Posterior vena cava (tissue), 2 donors: ENCODE measurements around the gene NTF4. TPM values are rescaled to one million over a fixed set of nuclear protein-coding genes. Genes with fewer than 3 reads are reported as not detected.
"Not testable (repeated sequence)": the region's sequence is repeated elsewhere in the genome, so short reads cannot be mapped to it uniquely, and the experiment has no call there.

Experiments used
- DNase-seq: peaks from one replicate; pipeline ENCODE4 v3.0.0-alpha.2; 2020; ENCODE audit warnings: low spot score
- intact Hi-C, 2 donors: fragments of 100-400 bp; cut with DNase I; formaldehyde crosslinking; loops; one replicate each; pipeline versions ENCODE4 v1.14.1 to v1.14.2; 2022 to 2023
- total RNA-seq, 2 donors: library from RNA; stranded (reverse); fragmentation: NEBNext Ultra II Directional; extraction: Animal tissue kit (Norgen Biotek cat#: 25700); gene quantifications; one replicate each; pipeline ENCODE4 v1.2.1, GENCODE V29; 2021
- donor health status: DM: yes; HTN: yes; CAD: no.
- donor health status: DM: yes; HTN: yes; CAD: no.

NTF4 gene
- total RNA-seq, 2 donors from 2014 or later, result not detected

DNA sequence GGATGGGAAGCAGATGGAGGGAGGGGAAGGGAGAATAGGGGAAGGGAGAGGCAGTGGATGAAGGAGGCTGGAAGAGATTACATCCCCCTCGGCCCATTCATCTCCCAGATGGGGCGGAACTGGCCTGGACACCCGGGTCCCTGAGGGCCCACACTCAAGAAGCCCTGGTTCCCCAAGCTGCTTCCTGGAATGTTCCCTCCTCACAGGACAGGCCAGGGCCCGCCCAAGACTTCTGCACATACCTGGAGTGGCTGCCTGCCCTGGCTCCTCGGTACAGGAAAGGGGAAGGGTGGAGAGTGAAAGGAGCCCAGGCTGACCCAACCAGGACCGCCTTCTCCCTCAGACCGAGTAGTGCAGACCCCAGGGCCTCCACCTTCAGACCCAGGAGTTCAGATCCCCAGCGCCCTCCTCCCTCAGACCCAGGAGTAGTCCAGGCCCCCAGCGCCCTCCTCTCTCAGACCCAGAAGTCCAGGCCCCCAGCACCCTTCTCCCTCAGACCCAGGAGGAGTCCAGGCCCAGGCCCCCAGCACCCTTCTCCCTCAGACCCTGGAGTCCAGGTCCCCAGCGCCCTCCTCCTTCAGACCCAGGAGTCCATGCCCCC is 489 bp downstream of the NTF4 start:
- intact Hi-C loops, result no loop called here
- no peak for DNase-seq

DNA sequence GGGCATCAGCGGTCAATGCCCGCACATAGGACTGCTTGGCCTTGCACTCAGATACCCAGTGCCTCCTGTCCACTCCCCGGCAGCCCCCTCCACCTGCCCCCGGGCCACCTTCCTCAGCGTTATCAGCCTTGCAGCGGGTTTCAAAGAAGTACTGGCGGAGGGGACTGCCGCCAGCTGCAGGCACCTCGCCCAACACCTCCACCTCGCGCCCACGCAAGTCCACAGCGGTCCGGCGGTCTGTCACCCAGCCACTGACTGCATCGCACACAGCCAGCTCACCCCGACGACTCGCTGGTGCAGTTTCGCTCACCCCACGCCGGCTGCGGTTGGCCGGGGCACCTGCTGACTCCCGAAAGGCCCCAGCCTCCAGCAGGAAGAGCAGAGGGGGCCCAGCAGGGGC is 3.2 kb downstream of the NTF4 start:
- no peak for DNase-seq
- intact Hi-C loops, result no loop called here

DNA sequence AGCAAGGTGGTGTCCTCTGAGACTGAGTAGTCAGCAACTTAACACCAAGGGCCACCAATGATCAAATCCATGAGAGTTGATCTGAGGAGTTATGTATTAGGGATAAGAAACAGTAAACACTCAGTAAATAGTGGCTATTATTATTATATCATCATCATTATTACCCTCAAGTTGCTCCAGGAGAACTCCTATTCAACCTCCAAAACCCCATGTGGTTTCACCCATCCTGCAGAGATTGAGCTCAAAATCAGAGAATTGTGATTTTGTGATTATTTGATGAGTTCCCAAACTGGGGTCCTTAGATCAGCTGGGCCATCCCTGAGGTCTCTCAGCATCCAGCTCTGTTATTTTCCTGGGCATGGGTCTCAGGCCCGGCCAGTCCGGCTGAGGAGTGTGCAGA is 3.6 kb downstream of the NTF4 start:
- DNase-seq, result no peak
- intact Hi-C loops, result no loop called here

DNA sequence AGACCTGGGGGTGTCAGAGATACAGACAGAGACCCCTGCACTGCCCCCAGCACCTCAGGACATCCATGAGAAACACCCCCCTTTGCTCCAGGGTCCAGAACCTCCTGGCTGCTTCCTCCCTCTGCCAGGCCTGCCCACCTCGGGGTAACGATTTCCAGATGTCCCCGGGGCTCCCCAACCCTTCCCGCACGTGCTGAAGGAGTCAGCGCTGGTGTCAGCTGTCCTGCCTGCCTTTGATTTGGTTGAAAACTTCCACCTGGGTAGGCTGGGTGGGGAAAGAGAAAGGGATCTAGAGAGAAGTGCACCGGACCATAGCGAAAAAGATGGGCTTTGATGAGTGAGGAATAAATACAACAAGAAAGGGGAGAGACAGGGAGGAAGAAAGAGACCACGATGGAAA is 5.6 kb downstream of the NTF4 start:
- no peak for DNase-seq
- intact Hi-C loops, result no loop called here

DNA sequence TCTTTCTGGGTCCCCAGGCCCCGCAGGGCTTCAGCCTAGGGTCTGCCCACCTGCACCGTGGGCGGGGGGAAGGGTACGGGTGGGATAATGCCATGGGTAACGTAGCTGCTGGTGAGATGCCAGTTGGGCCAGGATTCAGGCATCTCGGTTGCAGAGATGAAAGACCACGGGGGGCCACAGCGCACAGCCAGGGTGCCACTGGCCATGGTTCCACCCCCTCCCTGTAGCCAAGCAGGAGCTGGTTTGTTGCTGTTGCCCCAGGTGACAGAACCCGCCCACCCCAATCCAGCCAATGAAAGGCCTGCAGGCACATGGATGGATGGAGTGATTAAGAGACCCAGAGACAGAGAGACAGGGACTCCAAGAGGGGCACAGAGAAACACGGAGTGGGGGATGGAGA is 6.1 kb downstream of the NTF4 start:
- DNase-seq, result no peak
- intact Hi-C loops, result no loop called here

DNA sequence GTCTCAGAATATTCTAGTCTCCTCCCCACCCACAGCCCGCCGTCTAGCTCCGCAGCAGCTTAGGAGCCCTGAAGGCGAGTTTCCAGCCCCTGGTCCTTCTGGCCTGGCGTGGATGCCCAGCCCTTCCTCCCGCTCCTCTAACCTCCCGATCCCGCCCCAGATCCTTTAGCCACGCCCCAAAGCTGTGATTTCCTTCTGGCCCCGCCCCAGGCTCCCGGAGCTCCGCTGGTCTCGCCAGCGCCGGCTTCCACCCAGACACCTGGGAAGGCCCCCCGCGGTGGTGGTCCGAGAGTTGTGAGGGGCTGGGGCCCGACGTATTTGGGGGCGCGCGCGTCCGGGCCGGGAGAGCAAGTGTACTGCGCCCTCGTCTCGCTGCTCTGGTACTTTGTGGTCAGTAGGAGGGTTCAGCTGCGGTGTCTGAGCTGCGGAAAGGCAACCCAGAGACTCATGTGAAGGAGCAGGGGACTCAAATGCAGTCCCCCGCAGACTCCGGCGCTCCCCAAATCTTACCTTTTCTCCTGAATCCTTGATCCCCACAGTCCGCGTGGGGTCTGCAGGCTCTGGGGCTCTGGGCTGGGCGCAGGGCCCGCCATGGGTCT is 6.9 kb downstream of the NTF4 start, which contains the start of gene CGB7:
CGB7 (minus strand) TSS at position 114 of the 599 bp plus-strand sequence. CDS start 2,374 bp downstream, outside the sequence.
- intact Hi-C loops, result no loop called here
- peak; percentile 87 for DNase-seq

DNA sequence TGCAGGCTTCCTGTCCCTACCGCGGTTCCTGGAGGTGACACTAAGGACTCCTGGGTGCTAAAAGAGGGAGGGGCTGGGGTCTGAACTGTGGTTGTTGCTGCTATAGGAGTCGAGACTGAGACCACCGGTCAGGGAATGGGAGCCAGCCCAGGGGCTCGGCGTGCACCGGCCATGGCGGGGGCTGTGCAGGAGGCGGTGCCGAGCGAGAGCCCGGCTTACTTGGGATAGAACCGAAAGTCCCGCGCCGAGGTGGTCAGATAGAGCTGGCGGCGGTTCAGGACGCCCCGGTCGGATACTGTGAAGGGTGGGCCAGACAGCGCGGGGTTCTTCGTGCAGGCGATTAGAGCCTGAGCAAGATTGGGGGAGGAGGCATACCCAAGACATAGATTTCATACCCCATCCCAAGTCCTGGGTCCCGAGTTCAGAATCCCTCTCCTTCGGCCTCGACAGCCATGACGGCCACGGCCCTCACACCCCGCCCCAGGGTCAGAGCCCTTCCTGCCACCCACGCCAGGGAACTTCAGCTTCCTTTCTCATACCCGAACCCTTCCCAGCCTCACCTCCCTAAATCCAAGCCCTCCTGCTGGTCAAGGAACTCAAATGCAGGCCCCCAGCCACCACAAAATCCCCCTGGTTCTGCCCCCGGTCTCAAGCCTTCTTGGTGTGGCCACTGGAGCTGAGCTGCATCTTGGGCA is 7.6 kb downstream of the NTF4 start:
- DNase-seq, intact Hi-C loops: not testable (repeated sequence)

DNA sequence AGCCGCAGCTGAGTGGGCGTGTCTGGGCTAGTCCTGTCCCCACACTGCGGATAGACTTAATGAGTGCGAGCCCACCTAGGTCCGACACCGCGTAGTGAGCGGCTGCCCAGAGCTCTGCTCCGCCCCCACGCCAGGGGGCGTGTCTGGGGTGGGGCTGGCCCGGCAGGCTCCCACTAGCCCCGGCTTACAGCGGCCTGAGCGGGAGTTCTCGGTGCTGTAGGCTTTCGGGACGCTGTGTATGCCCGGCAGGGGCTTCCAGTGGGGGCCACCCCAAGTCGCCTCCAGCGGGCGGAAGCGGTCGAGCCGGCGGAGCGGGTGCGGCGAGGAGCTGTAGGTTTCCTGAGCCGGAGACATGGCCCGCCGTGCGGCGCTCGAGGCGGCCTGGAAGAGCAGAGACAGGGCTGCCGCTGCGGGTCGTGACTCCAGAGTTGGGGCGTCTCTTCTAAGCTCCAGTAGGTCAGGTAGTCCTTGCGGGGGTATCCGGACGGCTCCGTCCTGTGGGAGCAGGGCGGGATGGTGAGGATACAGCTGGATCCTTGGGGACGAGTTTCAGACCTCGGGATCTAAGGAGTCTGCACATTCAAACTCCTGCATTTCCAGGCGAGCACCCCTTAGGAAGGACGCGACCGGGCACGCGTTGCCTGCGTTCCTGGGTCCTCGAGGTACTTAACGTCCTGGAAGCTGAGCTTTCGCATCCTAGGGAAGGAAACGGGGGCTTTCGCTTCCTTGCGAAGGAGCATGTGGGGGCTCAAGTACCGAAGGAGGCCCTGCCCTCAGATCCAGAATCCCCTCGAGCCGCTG is 8.3 kb downstream of the NTF4 start:
- DNase-seq, result no peak
- intact Hi-C loops, result no loop called here

DNA sequence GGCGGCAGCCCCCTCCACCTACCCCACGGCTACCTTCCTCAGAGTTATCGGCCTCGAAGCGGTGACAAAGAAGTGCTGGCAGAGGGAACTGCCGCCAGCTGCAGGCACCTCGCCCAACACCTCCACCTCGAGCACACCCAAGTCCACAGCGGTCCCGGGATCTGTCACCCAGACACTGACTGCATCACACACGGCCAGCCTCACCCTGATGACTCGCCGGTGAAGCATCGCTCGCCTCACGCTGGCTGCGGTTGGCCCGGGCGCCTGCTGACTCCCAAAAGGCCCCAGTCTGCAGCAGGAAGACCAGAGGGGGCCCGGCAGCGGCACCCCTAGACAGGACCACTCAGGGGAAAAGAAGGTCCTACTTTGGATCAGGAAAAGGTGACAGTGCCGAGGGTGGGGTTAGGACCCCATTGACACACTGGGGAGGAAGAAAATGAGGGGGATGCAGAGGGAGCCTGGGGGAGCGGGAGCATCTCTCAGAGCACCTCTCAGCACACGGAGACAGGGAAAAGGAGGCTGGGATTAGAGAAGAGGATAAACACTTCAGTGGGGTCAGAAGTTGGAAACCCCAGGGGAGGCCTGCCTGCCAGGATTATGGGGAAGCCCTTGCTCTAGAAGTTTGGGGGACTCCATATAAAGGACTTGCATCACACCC is 14.1 kb downstream of the NTF4 start:
- intact Hi-C loops, DNase-seq: not testable (repeated sequence)

DNA sequence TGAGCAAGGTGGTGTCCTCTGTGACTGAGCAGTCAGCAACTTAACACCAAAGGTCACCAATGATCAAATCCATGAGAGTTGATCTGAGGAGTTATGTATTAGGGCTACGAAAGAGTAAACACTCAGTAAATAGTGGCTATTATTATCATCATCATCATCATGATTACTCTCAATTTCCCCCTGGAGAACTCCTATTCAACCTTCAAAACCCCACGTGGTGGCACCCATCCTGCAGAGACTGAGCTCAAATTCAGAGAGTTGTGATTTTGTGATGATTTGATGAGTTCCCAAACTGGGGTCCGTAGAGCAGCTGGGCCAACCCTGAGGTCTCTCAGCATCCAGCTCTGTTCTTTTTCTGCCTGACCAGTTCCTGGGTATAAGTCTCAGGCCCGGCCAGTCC is 14.8 kb downstream of the NTF4 start:
- intact Hi-C loops, DNase-seq: not testable (repeated sequence)

DNA sequence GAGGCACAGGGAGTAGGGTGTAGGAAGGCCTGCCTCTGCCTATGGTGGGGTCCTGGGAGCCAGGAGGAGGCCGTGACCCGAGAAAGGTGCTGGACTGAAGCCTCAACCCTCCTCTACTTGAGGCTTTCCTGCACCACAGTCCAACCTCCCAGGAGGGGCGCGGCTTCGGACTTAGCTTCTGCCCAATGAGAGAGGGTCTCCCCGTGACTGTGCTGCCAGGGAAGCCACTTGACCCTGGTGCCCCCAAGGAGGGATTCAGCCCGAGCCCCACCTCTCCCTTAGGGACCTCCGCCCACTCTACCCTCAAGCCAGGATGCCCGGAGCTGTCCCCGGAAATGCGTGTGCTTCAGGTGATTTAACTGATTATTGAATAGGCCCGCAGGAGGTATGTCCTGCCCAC is 15.6 kb downstream of the NTF4 start, which contains the start of gene CGB8:
CGB8 (minus strand) TSS at position 101 of the 400 bp plus-strand sequence. CDS start 372 bp downstream, outside the sequence.
- DNase-seq, intact Hi-C loops: not testable (repeated sequence)

DNA sequence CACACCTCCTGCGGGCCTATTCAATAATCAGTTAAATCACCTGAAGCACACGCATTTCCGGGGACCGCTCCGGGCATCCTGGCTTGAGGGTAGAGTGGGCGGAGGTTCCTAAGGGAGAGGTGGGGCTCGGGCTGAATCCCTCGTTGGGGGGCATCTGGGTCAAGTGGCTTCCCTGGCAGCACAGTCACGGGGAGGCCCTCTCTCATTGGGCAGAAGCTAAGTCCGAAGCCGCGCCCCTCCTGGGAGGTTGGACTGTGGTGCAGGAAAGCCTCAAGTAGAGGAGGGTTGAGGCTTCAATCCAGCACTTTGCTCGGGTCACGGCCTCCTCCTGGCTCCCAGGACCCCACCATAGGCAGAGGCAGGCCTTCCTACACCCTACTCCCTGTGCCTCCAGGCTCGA is 21.1 kb downstream of the NTF4 start, which contains the start of gene CGB5:
CGB5 (plus strand) TSS at position 301 of the 400 bp plus-strand sequence. CDS start 362 bp downstream, outside the sequence.
- intact Hi-C loops, DNase-seq: not testable (repeated sequence)

DNA sequence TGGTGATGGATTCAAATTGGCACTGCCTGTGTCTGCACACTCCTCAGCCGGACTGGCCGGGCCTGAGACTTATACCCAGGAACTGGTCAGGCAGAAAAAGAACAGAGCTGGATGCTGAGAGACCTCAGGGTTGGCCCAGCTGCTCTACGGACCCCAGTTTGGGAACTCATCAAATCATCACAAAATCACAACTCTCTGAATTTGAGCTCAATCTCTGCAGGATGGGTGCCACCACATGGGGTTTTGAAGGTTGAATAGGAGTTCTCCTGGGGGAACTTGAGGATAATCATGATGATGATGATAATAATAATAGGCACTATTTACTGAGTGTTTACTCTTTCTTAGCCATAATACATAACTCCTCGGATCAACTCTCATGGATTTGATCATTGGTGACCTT is 22.0 kb downstream of the NTF4 start:
- intact Hi-C loops, DNase-seq: not testable (repeated sequence)

DNA sequence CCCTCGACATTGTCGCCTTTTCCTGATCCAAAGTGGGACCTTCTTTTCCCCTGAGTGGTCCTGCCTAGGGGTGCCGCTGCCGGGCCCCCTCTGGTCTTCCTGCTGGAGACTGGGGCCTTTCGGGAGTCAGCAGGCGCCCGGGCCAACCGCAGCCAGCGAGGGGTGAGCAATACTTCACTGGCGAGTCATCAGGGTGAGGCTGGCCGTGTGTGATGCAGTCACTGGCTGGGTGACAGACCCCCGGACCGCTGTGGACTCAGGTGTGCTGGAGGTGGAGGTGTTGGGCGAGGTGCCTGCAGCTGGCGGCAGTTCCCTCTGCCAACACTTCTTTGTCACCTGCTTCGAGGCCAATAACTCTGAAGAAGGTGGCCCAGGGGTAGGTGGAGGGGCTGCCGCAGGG is 22.4 kb downstream of the NTF4 start:
- no peak for DNase-seq
- intact Hi-C loops, result no loop called here

DNA sequence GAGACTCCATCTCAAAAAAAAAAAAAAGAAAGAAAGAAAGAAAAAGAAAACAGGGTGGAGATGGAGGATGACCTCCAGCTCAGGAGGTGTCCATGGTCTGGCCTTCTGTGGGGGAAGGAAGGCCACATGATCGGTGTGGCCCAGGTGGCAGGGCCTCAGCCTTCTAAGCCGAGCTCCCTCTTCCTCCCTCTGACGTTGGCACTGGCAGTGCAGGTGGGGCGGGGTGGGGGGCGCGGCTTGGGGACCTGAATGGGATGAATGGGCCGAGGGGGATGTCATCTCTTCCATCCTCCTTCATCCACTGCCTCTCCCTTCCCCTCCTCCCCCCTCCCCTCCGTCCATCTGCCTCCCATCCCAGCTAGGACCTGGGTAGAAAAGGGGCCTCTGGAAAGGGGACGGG is 24.9 kb downstream of the NTF4 start:
- intact Hi-C loops, DNase-seq: not testable (repeated sequence)

DNA sequence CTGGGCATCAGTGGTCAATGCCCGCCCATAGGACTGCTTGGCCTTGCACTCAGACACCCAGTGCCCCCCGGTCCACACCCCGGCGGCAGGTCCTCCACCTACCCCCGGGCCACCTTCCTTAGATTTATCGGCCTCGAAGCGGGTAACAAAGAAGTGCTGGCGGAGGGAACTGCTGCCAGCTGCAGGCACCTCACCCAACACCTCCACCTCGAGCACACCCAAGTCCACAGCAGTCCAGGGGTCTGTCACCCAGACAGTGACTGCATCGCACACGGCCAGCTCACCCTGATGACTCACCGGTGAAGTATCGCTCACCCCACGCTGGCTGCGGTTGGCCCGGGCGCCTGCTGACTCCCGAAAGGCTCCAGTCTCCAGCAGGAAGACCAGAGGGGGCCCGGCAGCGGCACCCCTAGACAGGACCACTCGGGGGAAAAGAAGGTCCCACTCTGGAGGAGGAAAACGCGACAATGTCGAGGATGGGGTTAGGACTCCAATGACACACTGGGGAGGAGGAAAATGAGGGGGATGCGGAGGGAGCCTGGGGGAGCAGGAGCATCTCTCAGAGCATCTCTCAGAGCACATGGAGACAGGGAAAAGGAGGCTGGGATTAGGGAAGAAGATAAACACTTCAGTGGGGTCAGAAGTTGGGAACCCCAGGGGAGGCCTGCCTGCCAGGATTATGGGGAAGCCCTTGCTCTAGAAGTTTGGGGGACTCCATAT is 25.9 kb downstream of the NTF4 start:
- DNase-seq, intact Hi-C loops: not testable (repeated sequence)

DNA sequence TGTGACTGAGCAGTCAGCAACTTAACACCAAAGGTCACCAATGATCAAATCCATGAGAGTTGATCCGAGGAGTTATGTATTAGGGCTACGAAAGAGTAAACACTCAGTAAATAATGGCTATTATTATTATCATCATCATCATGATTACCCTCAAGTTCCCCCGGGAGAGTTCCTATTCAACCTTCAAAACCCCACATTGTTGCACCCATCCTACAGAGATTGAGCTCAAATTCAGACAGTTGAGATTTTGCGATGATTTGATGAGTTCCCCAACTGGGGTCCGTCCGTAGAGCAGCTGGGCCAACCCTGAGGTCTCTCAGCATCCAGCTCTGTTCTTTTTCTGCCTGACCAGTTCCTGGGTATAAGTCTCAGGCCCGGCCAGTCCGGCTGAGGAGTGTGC is 26.5 kb downstream of the NTF4 start:
- intact Hi-C loops, DNase-seq: not testable (repeated sequence)

DNA sequence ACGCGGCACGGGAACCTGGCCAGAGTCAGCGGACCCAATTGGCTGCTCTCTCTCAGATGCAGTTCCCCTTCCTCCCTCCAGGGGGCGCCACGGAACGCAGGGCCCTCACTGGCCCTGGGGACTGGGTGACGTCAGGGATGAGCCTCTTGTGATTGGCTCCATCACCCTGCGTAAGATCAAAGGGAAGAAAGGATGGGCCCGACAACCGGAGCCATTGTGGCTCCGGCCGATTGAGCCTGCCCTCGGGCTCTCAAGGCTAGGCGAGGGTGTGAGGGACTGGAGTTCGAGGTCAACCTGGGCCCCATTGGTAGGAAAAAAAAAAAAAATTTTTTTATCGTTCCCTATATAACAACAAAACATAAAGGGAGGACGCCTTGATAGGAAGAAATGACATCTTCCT is 27.8 kb downstream of the NTF4 start, which contains the start of gene CGB1:
CGB1 (minus strand) TSS at position 81 of the 400 bp plus-strand sequence. CDS start 184 bp downstream, outside the sequence.
- DNase-seq, intact Hi-C loops: not testable (repeated sequence)
